ENCODE measurements around the gene SLC24A4.
A peak's percentile ranks its signal among the peaks of the same experiment; 100 is the strongest.
"Not testable (repeated sequence)": the region's sequence is repeated elsewhere in the genome, so short reads cannot be mapped to it uniquely, and the experiment has no call there.

SLC24A4 gene

GRCh38 chr14:92369097-92369496 lies 46.1 kb downstream of the SLC24A4 start:
- no peak for DNase-seq (ENCODE audit: low spot score)

- DNase-seq (ENCODE audit: low spot score) = no peak
Observed at GRCh38 chr14:92372230-92372629, 49.3 kb downstream of the SLC24A4 start.

- no peak for DNase-seq (ENCODE audit: low spot score)
Observed at GRCh38 chr14:92373336-92373735, 50.4 kb downstream of the SLC24A4 start.

GRCh38 chr14:92380131-92380530 lies 57.2 kb downstream of the SLC24A4 start:
- no peak for DNase-seq (ENCODE audit: low spot score)

GRCh38 chr14:92380582-92380981 lies 57.6 kb downstream of the SLC24A4 start:
- DNase-seq (ENCODE audit: low spot score) = no peak

DNA sequence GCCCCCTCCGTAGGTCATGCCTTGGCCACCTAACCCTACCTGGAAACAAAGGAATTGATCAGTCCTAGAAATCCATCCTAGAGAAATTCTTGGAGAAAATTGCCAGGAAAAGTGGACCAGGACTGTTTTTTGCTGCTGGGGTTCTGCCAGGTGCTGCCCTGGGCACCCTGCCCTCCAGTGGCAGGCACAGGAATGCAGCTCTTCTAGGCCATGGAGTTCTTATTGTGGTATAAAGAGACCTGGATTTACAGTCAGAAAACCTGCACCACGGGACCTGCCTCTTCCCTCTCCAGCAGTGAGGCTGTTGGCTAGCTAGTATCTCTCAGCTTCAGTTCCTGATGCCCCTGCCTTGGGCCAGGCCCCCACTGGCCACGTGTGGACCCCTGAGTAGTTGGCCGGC lies 59.7 kb downstream of the SLC24A4 start:
- no peak for DNase-seq (ENCODE audit: low spot score)

- no peak for DNase-seq (ENCODE audit: low spot score)
Observed at GRCh38 chr14:92383805-92384204, 60.8 kb downstream of the SLC24A4 start.

- DNase-seq (ENCODE audit: low spot score) = no peak
Observed at GRCh38 chr14:92384461-92385133, 61.6 kb downstream of the SLC24A4 start.

GRCh38 chr14:92385561-92385960 lies 62.6 kb downstream of the SLC24A4 start:
- DNase-seq (ENCODE audit: low spot score) = no peak

DNA sequence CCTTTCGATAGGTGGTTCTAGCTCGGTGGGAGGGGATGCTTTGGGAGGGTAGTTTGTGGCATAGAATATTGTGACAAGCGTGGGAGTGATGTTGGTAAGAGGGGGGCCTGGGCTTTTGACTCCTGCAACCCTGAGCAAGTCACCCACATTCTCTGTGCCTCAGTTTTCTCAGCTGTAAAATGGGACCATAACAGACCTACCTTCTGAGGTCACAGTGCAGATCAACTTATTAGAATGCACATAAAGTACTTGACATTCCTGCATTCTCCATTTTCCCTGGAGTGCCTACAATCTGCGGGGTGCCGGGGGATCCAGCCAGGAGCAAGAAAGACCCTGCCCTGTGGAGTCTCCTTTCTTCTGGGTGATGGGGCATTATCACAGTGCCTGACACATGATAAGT lies 63.2 kb downstream of the SLC24A4 start:
- DNase-seq (ENCODE audit: low spot score) = no peak

DNA sequence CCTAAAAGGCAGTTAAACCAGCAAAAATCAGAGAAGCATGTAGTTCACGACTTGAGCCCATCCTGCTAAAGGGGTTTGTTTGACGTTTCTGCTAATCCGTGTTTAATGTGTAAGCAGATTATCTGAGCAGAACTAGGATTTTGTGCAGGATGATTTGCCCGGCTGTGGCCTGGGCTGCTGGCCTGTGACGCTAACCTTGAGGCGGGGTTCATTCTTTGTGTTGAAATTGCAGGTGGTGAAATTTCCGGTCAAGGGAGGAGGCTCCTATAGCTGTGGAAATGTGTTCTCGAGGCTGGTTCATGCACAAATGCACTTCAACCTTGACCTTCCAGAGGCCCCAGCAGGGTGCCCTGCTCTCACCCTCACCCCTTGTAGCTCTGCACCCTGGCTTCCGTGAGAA lies 63.7 kb downstream of the SLC24A4 start:
- no peak for DNase-seq (ENCODE audit: low spot score)

GRCh38 chr14:92387578-92387977 lies 64.6 kb downstream of the SLC24A4 start:
- no peak for DNase-seq (ENCODE audit: low spot score)

DNA sequence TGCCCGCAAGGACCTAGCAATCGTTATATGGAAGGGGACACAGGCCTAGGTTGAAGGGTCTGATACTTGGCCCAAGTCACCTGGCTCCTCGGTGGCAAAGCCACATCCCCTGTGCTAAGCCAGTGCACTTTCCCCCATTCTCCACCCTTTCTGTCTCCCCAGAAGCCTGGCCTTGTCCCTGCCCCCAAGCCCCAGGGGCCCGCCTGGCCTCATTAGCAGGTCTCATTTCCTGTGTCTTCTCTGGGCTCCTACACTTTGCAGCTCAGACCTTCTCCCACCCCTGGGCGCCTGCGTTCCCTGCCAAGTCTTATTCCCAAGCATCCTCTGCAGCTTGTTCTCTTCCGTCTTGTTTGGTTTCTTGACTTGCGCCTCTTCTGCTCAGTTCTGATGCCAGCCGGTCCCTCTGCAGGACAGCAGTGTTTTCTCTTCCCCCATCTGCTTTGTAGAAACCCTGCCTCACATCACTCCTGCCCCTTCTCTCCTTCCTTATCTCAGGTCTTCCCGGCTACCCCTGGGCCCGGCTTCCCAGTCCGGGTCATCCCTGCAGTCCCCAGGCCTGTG lies 66.7 kb downstream of the SLC24A4 start:
- DNase-seq (ENCODE audit: low spot score) = no peak

DNA sequence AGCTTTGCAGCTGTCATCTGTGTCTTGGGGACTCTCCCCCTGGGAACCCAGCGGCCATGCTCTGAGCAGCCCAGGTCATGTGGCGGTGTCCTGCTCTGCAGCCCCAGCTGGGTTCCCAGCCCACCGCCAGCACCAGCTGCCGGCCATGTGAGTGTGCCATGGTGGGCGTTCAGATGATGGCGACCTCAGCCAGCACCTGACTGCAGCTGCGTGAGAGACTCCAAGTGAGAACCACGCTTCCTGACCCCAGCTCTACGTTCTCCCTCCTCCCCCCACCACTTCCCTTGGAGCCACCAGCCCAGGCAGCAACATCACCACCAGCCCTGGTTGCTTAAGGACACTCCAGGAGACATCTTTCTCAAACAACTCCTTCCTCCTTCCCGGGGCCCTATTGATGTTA lies 68.8 kb downstream of the SLC24A4 start:
- DNase-seq (ENCODE audit: low spot score) = no peak

DNA sequence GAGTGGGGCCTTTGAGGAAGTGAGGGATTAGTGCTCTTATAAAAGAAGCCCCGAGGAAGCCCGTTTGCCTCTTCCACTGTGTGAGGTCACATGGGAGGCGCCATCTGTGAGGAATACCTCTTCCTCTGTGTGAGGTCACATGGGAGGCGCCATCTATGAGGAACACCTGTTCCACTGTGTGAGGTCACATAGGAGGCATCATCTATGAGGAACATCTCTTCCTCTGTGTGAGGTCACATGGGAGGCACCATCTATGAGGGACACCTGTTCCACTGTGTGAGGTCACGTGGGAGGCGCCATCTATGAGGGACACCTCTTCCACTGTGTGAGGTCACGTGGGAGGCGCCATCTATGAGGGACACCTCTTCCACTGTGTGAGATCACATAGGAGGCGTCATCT lies 69.7 kb downstream of the SLC24A4 start:
- no peak for DNase-seq (ENCODE audit: low spot score)

GRCh38 chr14:92397150-92397952 lies 74.4 kb downstream of the SLC24A4 start:
- no peak for DNase-seq (ENCODE audit: low spot score)

DNA sequence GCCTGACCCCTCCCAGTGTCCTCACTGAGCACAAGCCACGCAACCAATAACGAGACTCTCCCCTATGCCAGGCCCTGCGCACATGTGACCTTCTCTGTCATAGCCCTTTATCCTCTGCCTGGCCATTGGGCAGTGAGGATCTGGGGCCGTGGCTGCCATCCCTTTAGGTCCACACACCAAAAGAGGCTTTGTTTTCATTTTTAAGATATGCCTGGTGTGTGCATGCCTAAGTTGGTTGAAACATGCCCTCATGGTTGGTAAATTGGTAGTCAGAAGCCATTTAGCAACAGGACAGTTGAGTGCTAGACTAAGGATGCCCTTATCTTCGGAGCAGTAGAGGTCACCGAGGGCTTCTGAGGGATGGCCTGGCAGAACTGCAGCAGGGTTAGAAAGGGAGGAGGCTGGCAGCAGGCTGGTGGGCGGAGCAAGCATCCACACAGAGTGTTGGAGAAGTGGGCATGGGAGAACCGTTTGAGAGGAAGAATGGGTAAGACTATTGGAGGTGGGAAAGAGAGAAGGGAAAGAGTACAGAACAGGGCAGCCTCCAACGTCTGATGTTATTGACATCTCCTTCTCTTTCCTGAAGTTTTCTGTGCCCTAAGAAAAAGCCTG lies 75.1 kb downstream of the SLC24A4 start:
- DNase-seq (ENCODE audit: low spot score) = no peak

- no peak for DNase-seq (ENCODE audit: low spot score)
Observed at GRCh38 chr14:92398888-92399636, 76.1 kb downstream of the SLC24A4 start.

DNA sequence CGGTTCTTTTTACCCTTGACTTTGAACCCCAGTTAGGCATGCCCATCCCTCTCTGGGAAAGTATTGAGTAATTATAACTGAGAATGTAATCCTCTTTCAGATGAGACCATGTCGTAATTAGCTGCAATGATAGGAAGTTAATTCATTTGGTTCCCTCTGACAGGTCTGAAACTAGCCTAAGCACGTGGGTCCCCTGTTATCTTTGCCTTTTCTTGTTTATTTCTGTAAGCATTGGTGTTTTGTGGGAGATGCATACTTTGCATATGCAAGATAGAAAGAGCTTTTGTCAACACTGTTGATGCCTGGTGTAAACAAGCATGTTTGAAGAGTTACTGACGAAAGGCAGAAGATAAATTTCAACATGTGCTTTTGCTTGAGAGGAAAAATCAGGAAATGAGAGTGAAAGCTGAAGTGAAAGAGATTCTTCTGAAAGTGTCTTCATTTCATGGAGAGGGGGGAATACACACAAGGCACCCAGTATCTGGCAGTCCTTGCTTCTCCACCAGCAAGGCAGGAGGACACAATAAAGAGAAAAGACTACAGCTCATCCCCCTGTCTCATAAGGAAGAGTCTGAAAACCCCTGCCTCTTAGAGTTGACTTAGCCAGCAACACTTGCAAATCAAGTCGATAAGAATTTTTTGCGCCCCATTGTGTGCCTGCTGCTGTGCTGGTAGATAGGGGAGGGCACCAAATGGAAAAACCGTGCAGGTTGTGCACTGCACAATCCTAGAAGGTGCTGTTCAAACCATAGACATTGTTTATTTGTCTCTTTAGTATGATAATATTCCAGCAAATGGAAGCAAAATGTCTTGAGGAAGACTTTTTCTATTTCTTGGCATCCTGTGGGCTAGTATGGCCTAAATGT lies 77.8 kb downstream of the SLC24A4 start:
- peak; percentile 8 for DNase-seq (ENCODE audit: low spot score)

- DNase-seq (ENCODE audit: low spot score) = no peak
Observed at GRCh38 chr14:92401561-92401960, 78.6 kb downstream of the SLC24A4 start.

GRCh38 chr14:92402500-92402899 lies 79.5 kb downstream of the SLC24A4 start:
- not testable (repeated sequence) for DNase-seq (ENCODE audit: low spot score)
